Choroid plexus epithelial cell (primary cell): ENCODE measurements around the gene PSENEN.

ENCODE experiments used
- DNase-seq: peaks from one replicate; pipeline ENCODE4 v3.0.0-alpha.2; 2010; ENCODE audit warnings: low read depth
- H3K4me3 ChIP-seq: 2 replicates; pipeline ENCODE4 v1.5.1; 2011; ENCODE audit warnings: low read depth, mild to moderate bottlenecking, control low read depth, low read length, moderate library complexity
- CTCF ChIP-seq: conservative IDR thresholded peaks from 2 replicates; pipeline ENCODE4 v1.5.1; 2011; ENCODE audit warnings: low read depth, mild to moderate bottlenecking, control low read depth, inconsistent platforms, low read length, moderate library complexity

The PSENEN gene

GRCh38 chr19:35708391-35708790 is 37.1 kb upstream of the PSENEN start:
- H3K4me3 ChIP-seq: no peak overlapping the region
- no peak for TF ChIP-seq CTCF
- no peak for DNase-seq

GRCh38 chr19:35710784-35711723 is 34.4 kb upstream of the PSENEN start:
- no peak for TF ChIP-seq CTCF
- no peak overlapping the region for H3K4me3 ChIP-seq
- DNase-seq: no peak

GRCh38 chr19:35712567-35713505 is 32.6 kb upstream of the PSENEN start:
- no peak overlapping the region for H3K4me3 ChIP-seq
- no peak for TF ChIP-seq CTCF
- no peak for DNase-seq

GRCh38 chr19:35713506-35713850 is 32.0 kb upstream of the PSENEN start:
- no peak for DNase-seq
- TF ChIP-seq CTCF: no peak
- H3K4me3 ChIP-seq: no peak overlapping the region

- no peak for DNase-seq
- no peak for TF ChIP-seq CTCF
- H3K4me3 ChIP-seq: no peak overlapping the region
These were observed 31.5 kb upstream of the PSENEN start for GRCh38 chr19:35713904-35714495.

- TF ChIP-seq CTCF: no peak
- no peak overlapping the region for H3K4me3 ChIP-seq
These were observed 30.7 kb upstream of the PSENEN start for GRCh38 chr19:35714601-35715354.

More at GRCh38 chr19:35714601-35715354, 30.7 kb upstream of the PSENEN start:
- DNase-seq: no peak
